Measurements from ENCODE around the gene CNBP. TPM values are rescaled to one million over a fixed set of nuclear protein-coding genes. Genes with fewer than 3 reads are reported as not detected.

The CNBP gene
- total and polyA plus RNA-seq, 12 donors: 324 to 594 (median 478) TPM

DNA sequence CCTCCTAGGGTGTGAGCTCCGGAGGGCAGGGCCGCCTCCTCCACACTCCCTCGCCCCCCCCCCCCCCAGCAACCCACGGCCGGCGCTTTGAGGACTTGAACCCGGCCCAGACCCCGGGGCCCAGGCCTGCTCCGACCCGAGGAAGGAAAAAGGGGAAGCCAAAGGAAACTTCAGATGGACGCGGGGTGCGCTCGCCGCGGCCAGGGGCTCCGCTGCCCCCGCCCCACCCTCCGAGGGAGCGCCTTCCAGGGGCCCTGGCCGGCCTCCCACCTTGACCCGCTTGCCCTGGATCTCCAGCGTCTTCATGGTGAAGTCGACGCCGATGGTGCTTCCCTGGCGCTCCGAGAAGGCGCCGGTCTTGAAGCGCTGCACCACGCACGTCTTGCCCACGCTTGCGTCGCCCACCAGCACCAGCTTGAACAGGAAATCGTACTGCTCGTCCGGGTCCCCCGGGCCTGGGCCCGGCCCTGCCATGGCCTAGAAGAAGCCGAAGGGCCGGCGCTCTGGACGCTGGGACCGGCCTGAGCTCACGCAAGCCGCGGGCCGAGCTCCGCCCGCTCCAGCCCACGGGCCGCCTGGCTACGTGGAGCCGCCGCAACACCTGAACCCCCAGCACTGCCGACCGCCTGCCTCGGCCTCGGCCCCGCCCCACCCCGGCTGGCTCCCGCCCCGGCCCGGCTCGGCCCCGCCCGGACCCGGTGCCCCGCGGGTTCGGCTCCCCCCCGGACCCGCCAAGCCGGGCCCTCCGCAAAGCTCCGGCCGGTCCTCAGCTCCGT is 62.5 kb downstream of the CNBP start:
- Histone ChIP-seq H3K9me3 (no peaks in the 10 kb centered on the region), H3K4me1 (peaks cover 12 to 54% (median 33%) of the 10 kb centered on the region in 9 donors), H3K4me3 (peak overlapping the region; percentile 73 to 97 (median 90)), H3K36me3 (peaks cover 0 to 26% (median 3%) of the 10 kb centered on the region in 9 donors), H3K27me3 (no peaks in the 10 kb centered on the region), H3K27ac (peak overlapping the region; percentile 85 to 98 (median 94))
- 0 to 1% methylated on average over 36 to 78 of the region's 80 CpGs for WGBS, 2 donors
- peak in 6 of 8 donors; percentile 4 to 18 (median 12) for ATAC-seq
- no peak for DNase-seq
- TF ChIP-seq, protein P1, sequence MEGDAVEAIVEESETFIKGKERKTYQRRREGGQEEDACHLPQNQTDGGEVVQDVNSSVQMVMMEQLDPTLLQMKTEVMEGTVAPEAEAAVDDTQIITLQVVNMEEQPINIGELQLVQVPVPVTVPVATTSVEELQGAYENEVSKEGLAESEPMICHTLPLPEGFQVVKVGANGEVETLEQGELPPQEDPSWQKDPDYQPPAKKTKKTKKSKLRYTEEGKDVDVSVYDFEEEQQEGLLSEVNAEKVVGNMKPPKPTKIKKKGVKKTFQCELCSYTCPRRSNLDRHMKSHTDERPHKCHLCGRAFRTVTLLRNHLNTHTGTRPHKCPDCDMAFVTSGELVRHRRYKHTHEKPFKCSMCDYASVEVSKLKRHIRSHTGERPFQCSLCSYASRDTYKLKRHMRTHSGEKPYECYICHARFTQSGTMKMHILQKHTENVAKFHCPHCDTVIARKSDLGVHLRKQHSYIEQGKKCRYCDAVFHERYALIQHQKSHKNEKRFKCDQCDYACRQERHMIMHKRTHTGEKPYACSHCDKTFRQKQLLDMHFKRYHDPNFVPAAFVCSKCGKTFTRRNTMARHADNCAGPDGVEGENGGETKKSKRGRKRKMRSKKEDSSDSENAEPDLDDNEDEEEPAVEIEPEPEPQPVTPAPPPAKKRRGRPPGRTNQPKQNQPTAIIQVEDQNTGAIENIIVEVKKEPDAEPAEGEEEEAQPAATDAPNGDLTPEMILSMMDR (IDR thresholded peaks at IDR 0.05): no peak
- intact Hi-C loops (cut with DNase I): no loop called here

DNA sequence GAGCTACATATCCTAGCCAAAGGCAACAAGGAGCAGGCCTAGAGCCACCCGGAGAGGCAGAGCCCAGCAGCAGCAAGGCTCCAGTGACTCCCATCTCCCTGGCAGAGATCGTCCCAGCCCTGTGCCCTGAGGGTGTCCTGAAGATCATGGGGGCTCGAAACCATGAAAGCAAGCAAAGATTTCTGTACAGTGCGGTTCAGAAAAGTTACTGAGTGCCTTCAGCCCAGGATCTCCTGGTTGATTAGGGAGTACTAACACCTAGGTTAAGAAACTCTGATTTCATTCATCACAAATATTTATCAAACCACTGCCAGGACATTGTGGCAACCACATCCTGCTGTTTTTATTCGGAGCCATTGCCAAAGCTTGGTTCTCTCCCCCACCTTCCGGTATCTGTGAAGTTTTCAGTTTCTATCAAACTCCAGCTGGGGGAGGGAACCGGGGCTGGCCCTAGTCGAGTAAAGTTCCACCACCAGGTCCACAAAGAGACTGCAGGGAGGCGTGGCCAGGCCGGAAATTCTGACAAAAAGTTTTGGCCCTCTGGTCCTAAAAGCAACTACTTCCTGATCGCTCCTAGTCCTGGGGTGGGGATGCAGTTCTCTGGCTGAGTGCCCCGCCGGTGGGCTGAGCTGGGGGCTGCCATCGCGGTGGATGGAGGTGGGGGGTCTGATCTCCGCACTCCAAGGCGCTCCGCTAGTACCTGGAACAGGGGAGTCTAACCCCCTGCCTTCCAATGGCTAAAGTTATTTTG is 63.3 kb downstream of the CNBP start:
- H3K27ac ChIP-seq: peak overlapping the region; percentile 85 to 98 (median 94)
- H3K36me3 ChIP-seq: peaks cover 0 to 34% (median 3%) of the 10 kb centered on the region in 9 donors
- TF ChIP-seq, protein P1 (IDR thresholded peaks at IDR 0.05): peak in 6 of 9 donors; percentile 21 to 52 (median 44)
- no peaks in the 10 kb centered on the region for H3K27me3 ChIP-seq
- WGBS, 2 donors: 3 to 5% methylated on average over 18 of the region's 18 CpGs
- intact Hi-C loops (cut with DNase I): no loop called here
- H3K9me3 ChIP-seq: no peaks in the 10 kb centered on the region
- peak; percentile 54 to 83 (median 68) for ATAC-seq
- peak overlapping the region; percentile 73 to 97 (median 90) for H3K4me3 ChIP-seq
- H3K4me1 ChIP-seq: peaks cover 12 to 60% (median 37%) of the 10 kb centered on the region in 9 donors
- DNase-seq: peak; percentile 80 to 92

DNA sequence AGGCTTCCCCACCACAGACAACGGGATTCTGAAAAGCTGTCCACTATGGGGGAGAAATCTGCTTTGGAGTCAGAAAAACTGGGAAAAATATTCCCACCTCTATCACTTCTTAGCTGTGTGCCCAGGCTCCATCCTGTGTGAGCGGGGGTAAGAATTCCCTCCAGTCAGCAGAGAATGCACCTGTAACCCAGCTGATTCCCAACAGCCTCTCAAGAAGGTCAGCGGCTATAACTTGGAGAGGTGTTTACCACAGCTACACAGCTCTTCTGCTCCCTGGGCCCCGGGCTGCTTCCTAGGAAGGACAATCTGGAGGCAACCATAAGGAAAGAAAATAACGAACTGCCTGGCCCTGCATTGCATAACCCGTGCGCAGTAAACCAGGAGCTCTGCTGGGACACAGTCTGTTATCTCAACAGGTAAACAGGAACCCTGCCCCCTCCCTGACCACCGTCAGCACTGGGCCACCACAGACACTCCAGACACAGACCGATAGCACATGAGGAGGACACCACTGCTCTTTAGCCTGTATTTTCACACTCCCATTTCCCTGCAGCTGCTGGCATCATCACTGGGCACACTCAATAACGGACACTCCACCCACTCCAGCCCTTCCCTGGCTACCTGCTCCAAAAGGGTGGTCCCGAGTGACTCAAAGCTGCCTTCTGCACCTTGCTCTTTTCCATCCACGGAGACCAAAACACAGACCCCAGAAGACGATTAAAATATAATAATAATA is 64.2 kb downstream of the CNBP start:
- TF ChIP-seq, protein P1 (IDR thresholded peaks at IDR 0.05): no peak
- intact Hi-C loops (cut with DNase I): loop anchor here in 2 of 10 donors (5.0 to 10.0 kb wide), 2 partner anchors 65 to 67 kb away; no protein-coding TSS in a partner anchor
- WGBS, 2 donors: 49 to 67% methylated on average over 13 of the region's 13 CpGs
- no peaks in the 10 kb centered on the region for H3K27me3 ChIP-seq
- H3K4me3 ChIP-seq: peak overlapping the region; percentile 73 to 97 (median 90)
- no peaks in the 10 kb centered on the region for H3K9me3 ChIP-seq
- ATAC-seq (no peak), DNase-seq (no peak)
- peaks cover 12 to 60% (median 37%) of the 10 kb centered on the region in 9 donors for H3K4me1 ChIP-seq
- peaks cover 0 to 41% (median 3%) of the 10 kb centered on the region in 9 donors for H3K36me3 ChIP-seq
- H3K27ac ChIP-seq: peak overlapping the region in 9 of 10 donors; percentile 45 to 98 (median 94)

All from heart right ventricle (tissue), 16 donors.